DND-41 (cell line): ENCODE results near the gene VCAN.

ENCODE experiments used
- ATAC-seq: fragments of 200-7000 bp; cut with Tn5 transposase; 3 replicates; pipeline ENCODE4 v1.9.1; 2021; ENCODE audit warnings: low read depth; ENCODE audit not compliant: insufficient read depth
- DNase-seq: peaks from one replicate; pipeline ENCODE4 v3.0.0-alpha.2; 2020
- H2AFZ ChIP-seq: 2 replicates; pipeline ENCODE4 v1.6.0; 2012; ENCODE audit warnings: low read depth, low read length
- H3K27ac ChIP-seq: 2 replicates; pipeline ENCODE4 v1.5.1; 2012; ENCODE audit warnings: low read length, inconsistent platforms
- H3K27me3 ChIP-seq: fragments of 200-600 bp; sonication (generic); 2 replicates; pipeline ENCODE4 v1.6.0; 2012; ENCODE audit warnings: low read length, mild to moderate bottlenecking, inconsistent platforms; ENCODE audit not compliant: insufficient read depth, poor library complexity
- H3K36me3 ChIP-seq: 2 replicates; pipeline ENCODE4 v1.5.1; 2012; ENCODE audit warnings: low read length, inconsistent platforms; ENCODE audit not compliant: insufficient read depth
- H3K4me1 ChIP-seq: 2 replicates; pipeline ENCODE4 v1.5.1; 2012; ENCODE audit warnings: mild to moderate bottlenecking, low read length; ENCODE audit not compliant: insufficient read depth
- H3K4me2 ChIP-seq: 2 replicates; pipeline ENCODE4 v1.6.0; 2012; ENCODE audit warnings: mild to moderate bottlenecking, moderate library complexity, low read length, inconsistent platforms; ENCODE audit not compliant: insufficient read depth
- H3K4me3 ChIP-seq, 2 experiments: fragments of 200-600 bp in 1 of 2; shearing (Covaris generic) in 1 of 2; 2 replicates each; pipeline ENCODE4 v1.5.1; 2012 to 2016; ENCODE audit warnings: inconsistent platforms in 2 of 2, low read length in 2 of 2, mild to moderate bottlenecking in 2 of 2, low read depth in 1 of 2, moderate library complexity in 1 of 2
- H3K79me2 ChIP-seq: 2 replicates; pipeline ENCODE4 v1.6.0; 2012; ENCODE audit warnings: low read length, inconsistent platforms; ENCODE audit not compliant: insufficient read depth
- H3K9ac ChIP-seq: 2 replicates; pipeline ENCODE4 v1.6.0; 2012; ENCODE audit warnings: low read depth, mild to moderate bottlenecking, inconsistent platforms, low read length, moderate library complexity
- H3K9me3 ChIP-seq: 2 replicates; pipeline ENCODE4 v1.5.1; 2012; ENCODE audit warnings: low read length, moderate library complexity, mild to moderate bottlenecking, inconsistent platforms; ENCODE audit not compliant: insufficient read depth, severe bottlenecking
- H4K20me1 ChIP-seq: 2 replicates; pipeline ENCODE4 v1.6.0; 2012; ENCODE audit warnings: low read length; ENCODE audit not compliant: insufficient read depth
- CTCF ChIP-seq: IDR thresholded peaks from 2 replicates; pipeline ENCODE4 v1.5.1; 2012; ENCODE audit warnings: borderline replicate concordance, low read length, moderate library complexity, mild to moderate bottlenecking; ENCODE audit not compliant: poor library complexity, severe bottlenecking; ENCODE audit errors: extremely low read depth
- EZH2 ChIP-seq: IDR thresholded peaks from 3 replicates; pipeline ENCODE4 v1.6.1; 2012; ENCODE audit warnings: borderline replicate concordance, low read depth, mild to moderate bottlenecking, moderate library complexity, low read length, inconsistent platforms; ENCODE audit not compliant: severe bottlenecking

VCAN gene

GRCh38 chr5:83450967-83451248 lies 20.6 kb upstream of the VCAN start:
- Histone ChIP-seq H3K79me2 (no peaks in the 10 kb centered on the region), H3K9ac (no peak overlapping the region), H4K20me1 (no peaks in the 10 kb centered on the region), H3K4me2 (no peak overlapping the region), H3K36me3 (no peaks in the 10 kb centered on the region), H3K9me3 (peaks cover 21% of the 10 kb centered on the region), H3K27me3 (no peaks in the 10 kb centered on the region), H2AFZ (no peak overlapping the region), H3K4me1 (no peaks in the 10 kb centered on the region), H3K27ac (no peak overlapping the region), H3K4me3 (no peak overlapping the region)
- no peak for ATAC-seq
- no peak for DNase-seq
- no peak for TF ChIP-seq CTCF
- TF ChIP-seq EZH2, result no peak

- ATAC-seq (no peak), DNase-seq (no peak)
- Histone ChIP-seq H3K36me3 (no peaks in the 10 kb centered on the region), H3K27me3 (no peaks in the 10 kb centered on the region), H3K4me1 (no peaks in the 10 kb centered on the region), H3K4me2 (no peak overlapping the region), H3K27ac (no peak overlapping the region), H2AFZ (no peak overlapping the region), H3K9ac (no peak overlapping the region), H3K4me3 (no peak overlapping the region), H4K20me1 (no peaks in the 10 kb centered on the region), H3K9me3 (peaks cover 21% of the 10 kb centered on the region), H3K79me2 (no peaks in the 10 kb centered on the region)
- TF ChIP-seq CTCF (no peak), EZH2 (no peak)
Observed at GRCh38 chr5:83451955-83452354, 19.6 kb upstream of the VCAN start.

DNA sequence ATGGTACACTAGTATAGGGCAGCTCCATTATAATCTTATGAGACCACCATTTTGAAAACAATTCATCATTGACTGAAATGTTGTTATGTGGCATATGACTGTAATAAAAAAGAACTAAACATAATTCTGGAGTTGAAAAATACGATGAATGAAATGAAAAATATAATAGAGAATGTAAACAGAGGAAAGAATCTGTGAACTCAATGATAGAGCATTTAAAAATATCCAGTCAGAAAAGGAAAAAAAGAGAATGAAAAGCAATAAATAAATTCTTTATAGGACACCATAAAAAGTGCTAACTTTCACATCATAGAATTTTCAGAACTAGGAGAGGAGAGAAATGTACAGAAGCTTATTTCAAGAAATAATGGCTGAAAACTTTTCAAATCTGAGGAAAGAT lies 17.6 kb upstream of the VCAN start:
- no peak for DNase-seq
- Histone ChIP-seq H4K20me1 (no peaks in the 10 kb centered on the region), H3K4me3 (no peak overlapping the region), H2AFZ (no peak overlapping the region), H3K27me3 (no peaks in the 10 kb centered on the region), H3K9ac (no peak overlapping the region), H3K27ac (no peak overlapping the region), H3K36me3 (no peaks in the 10 kb centered on the region), H3K79me2 (no peaks in the 10 kb centered on the region), H3K4me2 (no peak overlapping the region), H3K9me3 (peaks cover 21% of the 10 kb centered on the region), H3K4me1 (no peaks in the 10 kb centered on the region)
- TF ChIP-seq EZH2 (no peak), CTCF (no peak)
- ATAC-seq, result no peak

DNA sequence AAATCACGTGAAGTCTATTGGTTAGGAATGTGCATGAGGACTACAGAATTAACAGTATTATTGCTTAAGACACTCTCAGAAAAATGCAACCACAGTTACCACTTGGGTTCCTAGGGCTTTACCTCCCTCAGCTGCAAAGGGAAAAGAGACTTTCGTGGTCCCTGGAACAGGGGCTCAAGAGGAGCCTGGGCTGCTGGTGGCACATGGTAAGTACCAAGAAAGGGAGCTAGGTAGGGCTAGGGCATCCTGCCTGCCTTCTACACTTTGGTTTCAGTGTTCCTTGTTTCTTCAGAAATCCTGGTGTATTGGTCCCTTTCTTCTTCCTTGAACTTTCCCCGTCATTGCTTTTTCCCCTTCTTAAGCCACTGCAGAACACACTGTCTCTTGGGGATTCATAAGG lies 7.3 kb upstream of the VCAN start:
- Histone ChIP-seq H3K4me3 (no peak overlapping the region), H3K27ac (no peak overlapping the region), H3K27me3 (no peaks in the 10 kb centered on the region), H3K4me1 (no peaks in the 10 kb centered on the region), H3K79me2 (no peaks in the 10 kb centered on the region), H3K9ac (no peak overlapping the region), H4K20me1 (no peaks in the 10 kb centered on the region), H2AFZ (no peak overlapping the region; the same call in 1 of the 2 replicates), H3K4me2 (no peak overlapping the region), H3K36me3 (no peaks in the 10 kb centered on the region), H3K9me3 (no peaks in the 10 kb centered on the region)
- DNase-seq, result no peak
- TF ChIP-seq CTCF (no peak), EZH2 (no peak)
- ATAC-seq, result peak; percentile 47; the same call in 1 of the 3 replicates
